Colon (tissue), 2 donors: Measurements from ENCODE around the gene LCP2.
"Not testable (repeated sequence)": the region's sequence is repeated elsewhere in the genome, so short reads cannot be mapped to it uniquely, and the experiment has no call there.

Experiments used
- FAIRE-seq: peaks from 2 replicates; lab custom pipeline; 2012; peaks lifted over from hg19 to GRCh38; lab: Jason Lieb, UNC
- donor health status: control.
- donor health status: control.

Gene LCP2

GRCh38 chr5:170273968-170274710 is 23.4 kb downstream of the LCP2 start:
- FAIRE-seq, result no peak

- FAIRE-seq, result no peak
Observed at GRCh38 chr5:170270293-170271069, 27.1 kb downstream of the LCP2 start.

GRCh38 chr5:170269579-170269978 is 28.0 kb downstream of the LCP2 start:
- FAIRE-seq, result no peak

GRCh38 chr5:170268884-170269283 is 28.7 kb downstream of the LCP2 start:
- no peak for FAIRE-seq

- FAIRE-seq, result no peak
Observed at GRCh38 chr5:170268153-170268689, 29.4 kb downstream of the LCP2 start.

GRCh38 chr5:170267431-170268152 is 30.0 kb downstream of the LCP2 start:
- FAIRE-seq, result no peak

GRCh38 chr5:170266570-170267381 is 30.8 kb downstream of the LCP2 start:
- FAIRE-seq, result no peak

- FAIRE-seq, result no peak
Observed at GRCh38 chr5:170265522-170265921, 32.1 kb downstream of the LCP2 start.

- FAIRE-seq, result no peak
Observed at GRCh38 chr5:170263906-170264305, 33.7 kb downstream of the LCP2 start.

- FAIRE-seq, result no peak
Observed at GRCh38 chr5:170262061-170263045, 35.2 kb downstream of the LCP2 start.

- no peak for FAIRE-seq
Observed at GRCh38 chr5:170261528-170262043, 36.0 kb downstream of the LCP2 start.

GRCh38 chr5:170257370-170257769 is 40.2 kb downstream of the LCP2 start:
- no peak for FAIRE-seq

- FAIRE-seq, result no peak
Observed at GRCh38 chr5:170256571-170256970, 41.0 kb downstream of the LCP2 start.

- FAIRE-seq, result no peak
Observed at GRCh38 chr5:170254056-170254455, 43.5 kb downstream of the LCP2 start.

GRCh38 chr5:170252720-170253350 is 44.7 kb downstream of the LCP2 start:
- no peak for FAIRE-seq

GRCh38 chr5:170252109-170252508 is 45.5 kb downstream of the LCP2 start:
- no peak for FAIRE-seq

- no peak for FAIRE-seq
Observed at GRCh38 chr5:170251462-170251861, 46.1 kb downstream of the LCP2 start.

GRCh38 chr5:170250810-170251317 is 46.7 kb downstream of the LCP2 start:
- FAIRE-seq, result no peak

- no peak for FAIRE-seq
Observed at GRCh38 chr5:170249355-170249754, 48.2 kb downstream of the LCP2 start.

- FAIRE-seq, result not testable (repeated sequence)
Observed at GRCh38 chr5:170248931-170249227, 48.7 kb downstream of the LCP2 start.
